A673 (cell line): Measurements from ENCODE around the gene SUFU.

Source experiments
- CTCF ChIP-seq: fragments of 300-800, 200-600 bp; sonication (generic); conservative IDR thresholded peaks from 2 replicates; pipeline ENCODE4 v1.5.1; 2017; ENCODE audit warnings: low read depth, mild to moderate bottlenecking, antibody characterized with exemption, low read length, moderate library complexity, mixed read lengths
- EZH2 ChIP-seq: fragments of 200-600 bp; sonication (generic); IDR thresholded peaks from 2 replicates; pipeline ENCODE4 v1.6.1; 2017; ENCODE audit warnings: borderline replicate concordance, low read depth, mild to moderate bottlenecking, mixed read lengths, antibody characterized with exemption, low read length; ENCODE audit not compliant: poor library complexity, severe bottlenecking

GRCh38 chr10:102517553-102517952 lies 13.8 kb downstream of the SUFU start:
- no peak for TF ChIP-seq CTCF
- TF ChIP-seq EZH2: no peak
